OCI-LY3 (cell line): ENCODE data around the gene DCLK1.

Experiments
- H2AFZ ChIP-seq: fragments of 200-600, 300-600 bp; shearing (Covaris generic); 2 replicates; pipeline ENCODE4 v1.6.0; 2014; ENCODE audit warnings: antibody characterized with exemption, low read depth, low read length
- H3K27ac ChIP-seq: fragments of 200-600, 300-600 bp; sonication (generic); 2 replicates; pipeline ENCODE4 v1.5.1; 2014; ENCODE audit warnings: mild to moderate bottlenecking, low read length, moderate library complexity, mixed read lengths
- H3K27me3 ChIP-seq: fragments of 200-600, 300-600 bp; sonication (generic); 2 replicates; pipeline ENCODE4 v1.6.1; 2014; ENCODE audit warnings: low read depth, low read length, mixed read lengths
- H3K36me3 ChIP-seq: fragments of 200-600, 300-600 bp; sonication (generic); replicated peaks from 2 replicates; pipeline ENCODE3; 2014; ENCODE audit warnings: low read depth, low read length, mixed read lengths
- H3K4me1 ChIP-seq: fragments of 300-600, 200-600 bp; sonication (generic); 2 replicates; pipeline ENCODE4 v1.6.1; 2014; ENCODE audit warnings: low read length, mixed read lengths
- H3K4me2 ChIP-seq: fragments of 200-600, 300-600 bp; sonication (generic); 2 replicates; pipeline ENCODE4 v1.6.1; 2014; ENCODE audit warnings: low read length, mixed read lengths
- H3K4me3 ChIP-seq: fragments of 300-600, 200-600 bp; sonication (generic); 2 replicates; pipeline ENCODE4 v1.5.1; 2014; ENCODE audit warnings: antibody characterized with exemption, mild to moderate bottlenecking, low read length, moderate library complexity
- H3K79me2 ChIP-seq: fragments of 300-600, 200-600 bp; shearing (Covaris generic); 2 replicates; pipeline ENCODE4 v1.6.1; 2014; ENCODE audit warnings: mild to moderate bottlenecking, low read length, mixed read lengths
- H3K9ac ChIP-seq: fragments of 300-600, 200-600 bp; shearing (Covaris generic); 2 replicates; pipeline ENCODE4 v1.6.0; 2014; ENCODE audit warnings: mild to moderate bottlenecking, low read length, moderate library complexity
- H3K9me3 ChIP-seq: fragments of 200-600, 300-600 bp; shearing (Covaris generic); 2 replicates; pipeline ENCODE4 v1.6.1; 2014; ENCODE audit warnings: low read length, mixed read lengths; ENCODE audit not compliant: insufficient read depth
- H4K20me1 ChIP-seq: fragments of 200-600, 300-600 bp; sonication (generic); 2 replicates; pipeline ENCODE4 v1.6.1; 2016; ENCODE audit warnings: low read length, mixed read lengths; ENCODE audit not compliant: insufficient read depth
- EZH2phosphoT487 ChIP-seq: fragments of 200-600 bp; shearing (Covaris generic); IDR thresholded peaks from 2 replicates; pipeline ENCODE4 v1.6.1; 2018; ENCODE audit warnings: antibody characterized with exemption, mixed run types, low read depth
- TF ChIP-seq, protein P1 (sequence below): fragments of 200-600, 300-600 bp; sonication (generic); IDR thresholded peaks from 2 replicates; pipeline ENCODE4 v1.5.1; 2014; ENCODE audit warnings: antibody characterized with exemption, low read length, low read depth

Gene DCLK1

DNA sequence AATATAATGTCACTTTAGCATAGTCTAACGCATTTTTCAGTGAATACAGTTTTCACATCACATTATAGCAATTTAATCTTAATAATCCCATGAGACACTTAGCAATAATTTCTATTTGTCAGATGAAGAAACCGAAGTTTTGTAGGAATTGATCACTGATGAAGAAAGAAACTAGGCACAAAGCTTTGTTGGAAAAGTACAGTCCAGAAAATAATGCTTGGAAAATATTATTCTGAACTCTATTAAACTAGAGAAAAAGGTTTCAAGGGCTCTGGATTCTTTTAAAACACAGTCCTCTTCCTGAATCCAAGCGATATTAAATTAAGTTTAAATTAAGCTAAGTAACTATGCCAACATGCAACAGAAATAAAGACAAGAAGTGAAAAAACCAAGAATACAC lies 62.2 kb downstream of the DCLK1 start:
- no peak overlapping the region for H3K4me2 ChIP-seq
- H3K4me1 ChIP-seq: no peaks in the 10 kb centered on the region
- H3K27ac ChIP-seq: no peak overlapping the region
- no peaks in the 10 kb centered on the region for H3K27me3 ChIP-seq
- TF ChIP-seq, protein P1, sequence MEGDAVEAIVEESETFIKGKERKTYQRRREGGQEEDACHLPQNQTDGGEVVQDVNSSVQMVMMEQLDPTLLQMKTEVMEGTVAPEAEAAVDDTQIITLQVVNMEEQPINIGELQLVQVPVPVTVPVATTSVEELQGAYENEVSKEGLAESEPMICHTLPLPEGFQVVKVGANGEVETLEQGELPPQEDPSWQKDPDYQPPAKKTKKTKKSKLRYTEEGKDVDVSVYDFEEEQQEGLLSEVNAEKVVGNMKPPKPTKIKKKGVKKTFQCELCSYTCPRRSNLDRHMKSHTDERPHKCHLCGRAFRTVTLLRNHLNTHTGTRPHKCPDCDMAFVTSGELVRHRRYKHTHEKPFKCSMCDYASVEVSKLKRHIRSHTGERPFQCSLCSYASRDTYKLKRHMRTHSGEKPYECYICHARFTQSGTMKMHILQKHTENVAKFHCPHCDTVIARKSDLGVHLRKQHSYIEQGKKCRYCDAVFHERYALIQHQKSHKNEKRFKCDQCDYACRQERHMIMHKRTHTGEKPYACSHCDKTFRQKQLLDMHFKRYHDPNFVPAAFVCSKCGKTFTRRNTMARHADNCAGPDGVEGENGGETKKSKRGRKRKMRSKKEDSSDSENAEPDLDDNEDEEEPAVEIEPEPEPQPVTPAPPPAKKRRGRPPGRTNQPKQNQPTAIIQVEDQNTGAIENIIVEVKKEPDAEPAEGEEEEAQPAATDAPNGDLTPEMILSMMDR: no peak
- no peak for TF ChIP-seq EZH2phosphoT487
- no peaks in the 10 kb centered on the region for H3K36me3 ChIP-seq
- H3K4me3 ChIP-seq: no peak overlapping the region
- no peaks in the 10 kb centered on the region for H4K20me1 ChIP-seq
- H3K79me2 ChIP-seq: no peaks in the 10 kb centered on the region
- no peak overlapping the region for H3K9ac ChIP-seq
- no peak overlapping the region for H2AFZ ChIP-seq
- H3K9me3 ChIP-seq: no peaks in the 10 kb centered on the region

DNA sequence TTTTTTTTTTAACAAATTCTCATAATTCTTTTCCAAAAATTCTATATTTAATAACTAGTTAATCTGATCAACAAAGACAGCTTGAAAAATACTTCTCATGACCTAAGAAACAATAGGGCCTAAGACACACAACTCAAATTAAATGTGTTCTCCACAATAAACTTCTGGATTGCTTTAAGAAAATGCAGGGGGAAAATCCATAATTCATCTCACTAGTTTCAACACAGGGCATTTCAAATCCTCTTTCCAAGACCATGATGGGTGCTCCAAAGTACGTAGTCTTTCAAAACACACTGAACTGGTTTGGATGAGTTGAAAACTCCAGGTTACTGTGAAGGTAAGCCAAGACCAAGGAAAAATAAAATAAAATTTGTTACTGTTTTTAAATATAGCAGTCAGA lies 62.6 kb downstream of the DCLK1 start:
- no peaks in the 10 kb centered on the region for H3K79me2 ChIP-seq
- no peaks in the 10 kb centered on the region for H4K20me1 ChIP-seq
- H3K27me3 ChIP-seq: no peaks in the 10 kb centered on the region
- H3K9me3 ChIP-seq: no peaks in the 10 kb centered on the region
- H3K36me3 ChIP-seq: no peaks in the 10 kb centered on the region
- no peak overlapping the region for H2AFZ ChIP-seq
- no peaks in the 10 kb centered on the region for H3K4me1 ChIP-seq
- TF ChIP-seq, protein P1: no peak
- no peak for TF ChIP-seq EZH2phosphoT487
- H3K4me2 ChIP-seq: no peak overlapping the region
- no peak overlapping the region for H3K4me3 ChIP-seq
- no peak overlapping the region for H3K27ac ChIP-seq
- H3K9ac ChIP-seq: no peak overlapping the region

DNA sequence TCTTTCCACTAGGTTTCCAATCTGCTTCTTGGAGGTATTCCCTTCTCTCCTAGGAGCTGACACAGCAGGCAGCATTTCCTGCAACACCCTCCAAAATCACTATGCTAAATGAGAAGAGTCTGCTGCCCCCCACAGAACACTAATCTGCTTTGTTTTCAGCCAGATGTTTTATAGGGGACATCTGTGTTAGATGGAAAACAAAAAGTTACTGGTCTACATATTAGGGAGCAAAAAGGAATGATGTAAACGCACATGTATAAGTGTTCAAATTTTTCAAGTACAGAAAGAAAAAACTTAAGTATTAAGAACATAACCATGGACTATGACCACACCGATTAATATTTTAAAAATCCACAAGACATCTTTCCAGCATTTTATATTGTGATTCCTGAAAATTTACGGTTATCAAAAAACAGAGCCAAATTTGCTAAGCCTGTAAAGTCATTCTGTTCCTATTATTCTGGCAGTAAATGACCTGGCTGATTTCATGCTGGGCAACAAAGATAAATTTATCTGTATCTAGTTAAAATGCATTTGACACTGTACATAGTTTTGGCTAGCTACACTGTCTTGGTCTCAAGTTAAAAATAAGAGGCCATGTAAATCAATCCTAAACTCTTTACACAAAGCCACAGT lies 63.3 kb downstream of the DCLK1 start:
- H3K27me3 ChIP-seq: no peaks in the 10 kb centered on the region

DNA sequence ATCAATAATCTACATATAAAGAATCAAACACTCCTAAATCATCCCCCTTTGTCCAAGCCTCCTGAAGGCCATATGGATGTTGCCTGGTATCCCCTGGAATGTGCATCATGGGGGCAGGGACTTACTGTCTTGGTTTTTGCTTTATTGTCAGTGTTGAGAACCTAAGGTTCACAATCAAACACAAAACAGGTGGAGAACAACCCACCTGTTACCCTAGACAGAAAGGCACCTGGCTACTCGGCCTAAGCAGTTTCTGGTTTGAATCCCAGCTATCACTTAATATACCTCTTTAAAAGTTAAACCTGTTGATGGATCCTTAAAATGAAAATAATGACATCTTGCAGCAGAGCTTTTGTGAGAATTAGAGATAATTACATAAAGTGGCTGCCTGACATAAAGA lies 68.9 kb downstream of the DCLK1 start:
- Histone ChIP-seq H3K9me3 (no peaks in the 10 kb centered on the region), H3K36me3 (no peaks in the 10 kb centered on the region), H3K4me2 (no peak overlapping the region), H3K27me3 (peaks cover 3% of the 10 kb centered on the region; the same call in 1 of the 2 replicates), H3K9ac (no peak overlapping the region), H3K4me1 (no peaks in the 10 kb centered on the region), H3K27ac (no peak overlapping the region), H3K79me2 (no peaks in the 10 kb centered on the region), H2AFZ (no peak overlapping the region), H3K4me3 (no peak overlapping the region), H4K20me1 (no peaks in the 10 kb centered on the region)
- TF ChIP-seq, protein P1: no peak
- TF ChIP-seq EZH2phosphoT487: no peak

More for the DNA sequence above, 63.3 kb downstream of the DCLK1 start:
- Histone ChIP-seq H3K9me3 (no peaks in the 10 kb centered on the region), H3K9ac (no peak overlapping the region), H3K4me3 (no peak overlapping the region), H3K79me2 (no peaks in the 10 kb centered on the region), H4K20me1 (no peaks in the 10 kb centered on the region), H3K27ac (no peak overlapping the region), H2AFZ (no peak overlapping the region), H3K36me3 (no peaks in the 10 kb centered on the region), H3K4me1 (no peaks in the 10 kb centered on the region), H3K4me2 (no peak overlapping the region)
- TF ChIP-seq, protein P1: no peak
- no peak for TF ChIP-seq EZH2phosphoT487
